HG03460 (cell line): ENCODE data around the gene PDCD10.

Experiments
- ATAC-seq: cut with Tn5 transposase; IDR thresholded peaks from one replicate; pipeline ENCODE4 v1.9.1; 2021; ENCODE audit not compliant: unreplicated experiment

The PDCD10 gene

GRCh38 chr3:167684388-167684993, 50.2 kb downstream of the PDCD10 start:
- peak; percentile 76 for ATAC-seq

DNA sequence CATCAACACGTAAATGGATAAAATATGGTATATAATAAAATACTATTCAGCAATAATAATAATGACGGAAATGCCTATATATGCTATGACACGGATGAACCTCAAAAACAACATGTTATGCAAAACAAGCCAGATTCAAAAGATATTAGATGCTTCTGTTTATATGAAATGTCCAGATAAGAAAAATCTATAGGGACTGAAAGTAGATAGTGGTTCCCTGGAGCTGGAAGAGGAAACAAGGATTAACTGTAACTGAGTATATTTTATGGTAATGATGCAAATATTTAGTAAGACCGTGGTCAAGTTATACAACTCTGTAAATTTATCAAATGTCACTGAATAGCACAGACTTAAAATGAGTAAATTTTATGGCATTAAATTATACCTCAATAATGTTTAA, 55.2 kb downstream of the PDCD10 start:
- ATAC-seq = no peak

DNA sequence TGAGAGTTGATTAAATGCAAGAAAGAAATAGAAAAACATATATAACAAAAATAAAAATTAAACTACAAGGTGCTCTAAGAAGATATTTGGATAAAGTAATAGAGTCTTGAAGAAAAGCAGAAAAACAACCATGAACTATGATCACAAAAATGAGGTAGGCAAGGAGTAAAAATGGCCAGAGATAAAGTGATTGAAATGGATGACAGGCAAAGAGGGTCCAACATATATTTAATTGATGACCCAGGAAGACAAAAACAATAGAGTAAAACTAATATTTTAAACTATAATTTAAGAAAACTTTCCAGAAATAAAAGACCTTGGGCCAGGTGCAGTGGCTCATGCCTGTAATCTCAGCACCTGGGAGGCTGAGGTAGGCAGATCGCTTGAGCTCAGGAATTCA, 58.8 kb downstream of the PDCD10 start:
- no peak for ATAC-seq

- no peak for ATAC-seq
Measured at GRCh38 chr3:167673221-167673620, 61.5 kb downstream of the PDCD10 start.

DNA sequence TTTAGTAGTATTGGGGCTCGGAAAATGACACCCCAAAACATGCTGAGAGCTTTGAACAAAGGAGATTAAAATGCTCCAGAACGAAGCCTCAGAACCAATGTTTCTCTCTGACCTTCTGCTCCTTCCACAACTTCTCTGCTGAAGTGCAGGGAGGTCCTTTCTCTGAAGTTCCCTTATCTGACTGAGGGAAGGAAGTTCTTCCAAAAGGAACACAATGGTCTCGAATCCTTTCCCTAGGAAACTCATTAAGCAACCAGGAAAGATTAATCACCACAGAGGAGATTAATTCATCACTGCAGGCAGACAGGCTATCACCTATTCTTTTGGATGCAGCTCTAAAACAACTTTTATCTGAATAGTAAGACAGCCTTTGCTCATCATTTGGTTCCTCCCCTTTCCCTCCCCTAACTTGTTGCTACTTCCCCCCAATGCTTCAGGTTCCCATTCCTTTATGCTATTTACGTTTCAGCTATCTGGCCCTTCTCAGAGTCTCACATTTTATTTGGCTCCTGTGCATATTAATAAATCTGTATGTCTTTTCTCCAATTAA, 62.7 kb downstream of the PDCD10 start:
- no peak for ATAC-seq

- ATAC-seq = no peak
Measured at GRCh38 chr3:167669699-167670098, 65.0 kb downstream of the PDCD10 start.

DNA sequence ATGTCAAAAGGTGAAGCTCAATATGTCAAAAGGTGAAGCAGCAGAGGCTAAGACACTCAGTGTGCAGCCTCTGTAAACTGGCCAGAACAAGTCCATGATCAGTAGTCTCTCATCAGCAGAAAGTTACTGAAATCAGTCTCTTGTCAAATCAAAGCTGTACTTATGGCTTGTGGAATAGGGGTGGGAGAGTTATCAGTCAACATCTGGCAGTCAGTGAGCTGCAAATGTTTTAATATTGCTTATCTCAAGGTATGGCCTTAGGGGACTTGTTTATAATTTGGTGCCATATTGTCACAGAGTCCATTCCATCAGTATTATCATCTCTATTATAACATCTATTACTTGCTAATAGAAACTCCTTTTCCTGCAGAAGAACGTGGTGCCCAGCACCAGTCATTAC, 66.0 kb downstream of the PDCD10 start:
- ATAC-seq = no peak

DNA sequence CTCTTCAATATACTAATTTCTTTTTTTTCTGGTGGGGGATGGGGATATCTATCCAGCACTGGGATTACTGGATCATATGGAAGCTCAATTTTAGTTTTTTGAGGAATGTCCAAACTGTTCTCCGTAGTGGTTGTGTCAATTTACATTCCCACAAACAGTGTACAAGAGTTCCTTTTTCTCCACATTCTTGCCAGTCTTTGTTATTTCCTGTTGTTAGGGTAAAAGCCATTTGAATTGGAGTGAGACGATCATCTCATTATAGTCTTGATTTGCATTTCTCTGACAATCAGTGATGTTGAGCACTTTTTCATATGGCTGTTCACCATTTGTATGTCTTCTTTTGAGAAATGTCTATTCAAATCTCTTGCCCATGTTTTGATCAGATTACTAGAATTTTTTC, 68.1 kb downstream of the PDCD10 start:
- ATAC-seq = no peak

- no peak for ATAC-seq
Measured at GRCh38 chr3:167662919-167663400, 71.7 kb downstream of the PDCD10 start.

GRCh38 chr3:167657684-167658225, 76.9 kb downstream of the PDCD10 start:
- ATAC-seq = no peak

DNA sequence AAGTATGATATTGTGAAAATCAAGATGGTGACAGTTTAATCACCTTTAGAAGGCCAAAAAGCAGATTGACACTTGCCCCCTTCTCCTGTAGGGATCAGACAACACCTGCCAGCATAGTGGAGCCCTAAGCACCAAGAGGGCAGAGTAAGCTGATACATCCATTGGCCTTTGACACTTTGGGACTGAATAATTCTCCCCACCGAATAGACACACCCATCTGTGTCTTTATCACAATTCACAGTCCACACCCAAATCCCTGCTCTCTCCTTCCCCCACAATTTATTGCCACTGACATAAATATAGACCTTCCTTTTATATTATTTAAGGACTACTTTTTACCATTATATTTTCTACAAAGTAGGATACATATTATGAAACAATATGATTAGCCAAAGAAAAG, 77.9 kb downstream of the PDCD10 start:
- no peak for ATAC-seq

GRCh38 chr3:167653760-167654159, 80.9 kb downstream of the PDCD10 start, which contains the start of gene WDR49:
Gene WDR49, minus strand, starts transcription at chr3:167653942. Its CDS starts 517 bp downstream, at chr3:167653425.
- no peak for ATAC-seq

- ATAC-seq = no peak
Measured at GRCh38 chr3:167653155-167653554, 81.5 kb downstream of the PDCD10 start.

DNA sequence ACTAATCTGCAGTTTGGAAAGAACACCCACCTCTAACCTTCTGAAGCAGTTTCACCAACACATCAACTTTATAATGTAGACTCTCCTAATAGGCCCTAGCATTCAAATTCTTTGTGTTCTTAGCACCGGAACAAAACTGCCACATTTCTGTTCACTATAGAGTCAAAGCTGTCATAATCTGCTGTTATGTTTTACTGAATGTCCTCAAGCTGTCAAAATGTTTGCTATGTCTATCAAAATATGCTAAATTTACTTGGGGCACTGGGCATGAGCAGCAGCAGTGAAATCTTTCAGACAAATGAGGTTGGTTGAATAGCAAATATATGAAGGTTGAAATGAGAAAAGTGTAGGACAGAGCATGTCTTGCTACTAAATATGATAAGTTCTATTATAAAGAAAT, 82.9 kb downstream of the PDCD10 start:
- no peak for ATAC-seq

DNA sequence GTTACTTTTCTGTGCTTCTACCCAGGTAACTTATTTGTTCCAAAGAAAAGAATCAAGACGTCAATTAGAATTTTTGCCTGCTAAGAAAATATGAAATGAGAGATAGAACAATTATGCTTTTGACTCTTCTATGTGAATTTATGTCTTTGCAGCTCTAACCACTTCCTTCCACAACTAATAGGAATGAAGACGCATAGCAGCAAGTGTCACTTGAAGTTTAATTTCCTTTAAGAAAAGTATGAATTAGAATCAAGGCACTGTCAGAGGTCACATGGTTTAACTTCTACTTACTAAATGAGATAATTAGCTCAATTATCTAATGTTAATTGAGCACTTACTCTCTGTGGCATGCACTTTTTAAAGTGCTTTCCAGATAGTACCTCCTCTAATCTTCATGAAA, 84.2 kb downstream of the PDCD10 start:
- ATAC-seq = no peak

DNA sequence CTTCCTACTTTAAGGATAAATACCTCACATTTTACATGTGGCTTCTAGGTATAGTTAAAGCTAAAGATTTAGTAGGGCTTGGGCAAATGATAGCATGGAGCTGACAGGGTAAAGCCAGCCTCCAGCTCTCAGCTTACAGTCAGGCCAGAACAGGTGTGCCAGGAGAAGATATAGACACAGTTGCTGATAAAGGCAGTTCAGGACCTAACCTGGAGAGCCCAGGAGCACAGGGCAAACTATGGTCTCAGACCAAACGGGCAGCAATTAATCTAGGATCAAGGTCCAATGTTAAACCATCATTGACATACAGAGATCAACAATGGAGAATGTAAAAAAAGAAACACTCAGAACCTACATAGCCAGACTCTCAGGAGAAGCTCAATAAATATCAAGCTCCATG, 84.9 kb downstream of the PDCD10 start:
- ATAC-seq = no peak

GRCh38 chr3:167644611-167645010, 90.1 kb downstream of the PDCD10 start:
- ATAC-seq = no peak
